Panc1 (cell line): ENCODE data around the gene CMKLR1. TPM values are rescaled to one million over a fixed set of nuclear protein-coding genes. Genes with fewer than 3 reads are reported as not detected.

Experiments
- ATAC-seq: fragments of 200-7000 bp; cut with Tn5 transposase; 2 replicates; pipeline ENCODE4 v1.9.1; 2020; ENCODE audit warnings: mild to moderate bottlenecking, moderate library complexity
- BruUV-seq: library from RNA; stranded (reverse); fragments of 400-500 nt; replicated peaks from 2 replicates; lab custom pipeline; 2021; lab: Mats Ljungman, UMichigan
- CTCF ChIA-PET: fragments of 300-600 bp; sonication (Branson Sonifier 250); formaldehyde crosslinking; loops from one replicate; lab custom pipeline; 2022; ENCODE audit warnings: antibody characterized with exemption; lab: Charles Lee
- POLR2A ChIA-PET: fragments of 300-600 bp; sonication (Branson Sonifier 250); formaldehyde crosslinking; loops from one replicate; lab custom pipeline; 2022; ENCODE audit warnings: antibody characterized with exemption; lab: Charles Lee
- DNase-seq: peaks from one replicate; pipeline ENCODE4 v3.0.0-alpha.2; 2010; ENCODE audit warnings: low read depth, low spot score
- H3K27ac ChIP-seq: 2 replicates; pipeline ENCODE4 v1.5.1; 2011; ENCODE audit warnings: mild to moderate bottlenecking, low read length, inconsistent platforms
- H3K27me3 ChIP-seq: fragments of 200-500 bp; sonication (Bioruptor generic); 2 replicates; pipeline ENCODE4 v1.6.0; 2014; ENCODE audit warnings: low read length, inconsistent platforms; ENCODE audit not compliant: control insufficient read depth, insufficient read depth
- H3K36me3 ChIP-seq: fragments of 200-500 bp; sonication (Bioruptor generic); 2 replicates; pipeline ENCODE4 v1.5.1; 2014; ENCODE audit warnings: inconsistent platforms, mild to moderate bottlenecking, low read length, moderate library complexity; ENCODE audit not compliant: control insufficient read depth, insufficient read depth
- H3K4me1 ChIP-seq: 2 replicates; pipeline ENCODE4 v1.5.1; 2011; ENCODE audit warnings: inconsistent platforms, mild to moderate bottlenecking, low read length, moderate library complexity; ENCODE audit not compliant: control insufficient read depth, insufficient read depth
- H3K4me3 ChIP-seq, 2 experiments: 2 replicates each; pipeline ENCODE4 v1.5.1; 2011 to 2012; ENCODE audit warnings: low read depth in 2 of 2, low read length in 2 of 2, mild to moderate bottlenecking in 2 of 2, inconsistent platforms in 1 of 2, moderate library complexity in 1 of 2
- H3K9me3 ChIP-seq: fragments of 200-500 bp; sonication (Bioruptor generic); 2 replicates; pipeline ENCODE4 v1.5.1; 2014; ENCODE audit warnings: low read depth, mild to moderate bottlenecking, inconsistent platforms, low read length, moderate library complexity; ENCODE audit not compliant: control insufficient read depth, insufficient read depth
- POLR2AphosphoS5 ChIP-seq: IDR thresholded peaks from 2 replicates; pipeline ENCODE4 v1.6.1; 2012; ENCODE audit warnings: mild to moderate bottlenecking, low read depth, low read length, moderate library complexity
- SIN3A ChIP-seq: IDR thresholded peaks from 2 replicates; pipeline ENCODE4 v1.6.1; 2012; ENCODE audit warnings: low read depth, mild to moderate bottlenecking, low read length, moderate library complexity, borderline replicate concordance; ENCODE audit not compliant: insufficient read depth
- TCF7L2 ChIP-seq: IDR thresholded peaks from 2 replicates; pipeline ENCODE4 v1.6.1; 2011; ENCODE audit warnings: mild to moderate bottlenecking, low read depth, low read length, inconsistent platforms
- in situ Hi-C: cut with HindIII; loops from 2 replicates; pipeline ENCODE4 v1.10.0; 2016; ENCODE audit warnings: low sequenced_read_pairs, low pct_unique_long_range_greater_than_20kb
- intact Hi-C: fragments of 100-400 bp; cut with micrococcal nuclease; formaldehyde crosslinking; loops from one replicate; pipeline ENCODE4 v1.10.0; 2022; ENCODE audit not compliant: unreplicated experiment
- total RNA-seq: library from RNA; stranded (reverse); gene quantifications from one replicate; pipeline ENCODE4 v1.2.1, GENCODE V29; 2021; ENCODE audit not compliant: unreplicated experiment
- TF ChIP-seq, protein P1 (sequence below), 2 experiments: IDR thresholded peaks; 2 replicates each; pipeline ENCODE4 v1.6.1; 2011 to 2012; ENCODE audit warnings: low read depth in 2 of 2, control low read depth in 1 of 2, low read length in 1 of 2, mild to moderate bottlenecking in 1 of 2, moderate library complexity in 1 of 2; ENCODE audit not compliant: insufficient read depth in 1 of 2
- TF ChIP-seq, protein P2 (sequence below): fragments of 450-650 bp; IDR thresholded peaks from 2 replicates; pipeline ENCODE4 v1.5.1; 2017; ENCODE audit warnings: mild to moderate bottlenecking

The CMKLR1 gene
- total RNA-seq, 1 experiment from 2014 or later, result 0.03 TPM

DNA sequence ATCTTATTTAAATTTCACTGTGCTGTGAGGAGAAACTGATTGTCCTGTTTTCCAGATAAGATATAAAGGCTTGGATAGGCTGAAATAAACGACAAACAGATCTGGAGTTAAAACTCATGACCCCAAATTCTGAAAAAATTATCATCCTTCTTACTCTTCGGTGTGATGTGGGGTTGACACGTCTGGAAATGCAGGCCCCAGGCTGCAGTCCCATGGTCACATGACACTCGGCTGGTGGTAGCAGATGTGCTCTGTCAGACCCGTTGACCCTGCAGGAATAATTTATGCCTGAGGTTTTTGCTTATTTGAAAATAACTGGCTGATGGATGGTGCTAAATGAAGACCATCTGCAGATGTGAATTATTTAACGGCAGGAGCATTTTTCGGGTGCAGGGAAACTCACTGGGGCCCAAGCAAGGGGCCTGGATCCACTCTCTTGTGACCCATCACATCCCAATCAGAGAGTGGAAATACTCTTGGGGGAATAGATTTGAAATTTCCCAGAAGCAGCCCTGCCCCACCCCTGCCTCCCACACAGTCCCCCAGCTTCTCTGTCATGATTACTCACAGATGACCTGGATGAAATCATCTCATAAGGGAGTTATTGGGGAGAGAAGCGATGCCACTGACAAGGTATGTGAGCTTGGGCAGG, 47.7 kb upstream of the CMKLR1 start:
- BruUV-seq, result no TSS peak
- H3K4me1 ChIP-seq, result no peaks in the 10 kb centered on the region
- TF ChIP-seq TCF7L2 (no peak), POLR2AphosphoS5 (no peak), SIN3A (no peak)
- TF ChIP-seq, protein P1, sequence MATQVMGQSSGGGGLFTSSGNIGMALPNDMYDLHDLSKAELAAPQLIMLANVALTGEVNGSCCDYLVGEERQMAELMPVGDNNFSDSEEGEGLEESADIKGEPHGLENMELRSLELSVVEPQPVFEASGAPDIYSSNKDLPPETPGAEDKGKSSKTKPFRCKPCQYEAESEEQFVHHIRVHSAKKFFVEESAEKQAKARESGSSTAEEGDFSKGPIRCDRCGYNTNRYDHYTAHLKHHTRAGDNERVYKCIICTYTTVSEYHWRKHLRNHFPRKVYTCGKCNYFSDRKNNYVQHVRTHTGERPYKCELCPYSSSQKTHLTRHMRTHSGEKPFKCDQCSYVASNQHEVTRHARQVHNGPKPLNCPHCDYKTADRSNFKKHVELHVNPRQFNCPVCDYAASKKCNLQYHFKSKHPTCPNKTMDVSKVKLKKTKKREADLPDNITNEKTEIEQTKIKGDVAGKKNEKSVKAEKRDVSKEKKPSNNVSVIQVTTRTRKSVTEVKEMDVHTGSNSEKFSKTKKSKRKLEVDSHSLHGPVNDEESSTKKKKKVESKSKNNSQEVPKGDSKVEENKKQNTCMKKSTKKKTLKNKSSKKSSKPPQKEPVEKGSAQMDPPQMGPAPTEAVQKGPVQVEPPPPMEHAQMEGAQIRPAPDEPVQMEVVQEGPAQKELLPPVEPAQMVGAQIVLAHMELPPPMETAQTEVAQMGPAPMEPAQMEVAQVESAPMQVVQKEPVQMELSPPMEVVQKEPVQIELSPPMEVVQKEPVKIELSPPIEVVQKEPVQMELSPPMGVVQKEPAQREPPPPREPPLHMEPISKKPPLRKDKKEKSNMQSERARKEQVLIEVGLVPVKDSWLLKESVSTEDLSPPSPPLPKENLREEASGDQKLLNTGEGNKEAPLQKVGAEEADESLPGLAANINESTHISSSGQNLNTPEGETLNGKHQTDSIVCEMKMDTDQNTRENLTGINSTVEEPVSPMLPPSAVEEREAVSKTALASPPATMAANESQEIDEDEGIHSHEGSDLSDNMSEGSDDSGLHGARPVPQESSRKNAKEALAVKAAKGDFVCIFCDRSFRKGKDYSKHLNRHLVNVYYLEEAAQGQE (IDR thresholded peaks at IDR 0.05; ENCODE audit: insufficient read depth in 1 of 2, low read depth in 2 of 2, low read length in 1 of 2), result no peak
- TF ChIP-seq, protein P2, sequence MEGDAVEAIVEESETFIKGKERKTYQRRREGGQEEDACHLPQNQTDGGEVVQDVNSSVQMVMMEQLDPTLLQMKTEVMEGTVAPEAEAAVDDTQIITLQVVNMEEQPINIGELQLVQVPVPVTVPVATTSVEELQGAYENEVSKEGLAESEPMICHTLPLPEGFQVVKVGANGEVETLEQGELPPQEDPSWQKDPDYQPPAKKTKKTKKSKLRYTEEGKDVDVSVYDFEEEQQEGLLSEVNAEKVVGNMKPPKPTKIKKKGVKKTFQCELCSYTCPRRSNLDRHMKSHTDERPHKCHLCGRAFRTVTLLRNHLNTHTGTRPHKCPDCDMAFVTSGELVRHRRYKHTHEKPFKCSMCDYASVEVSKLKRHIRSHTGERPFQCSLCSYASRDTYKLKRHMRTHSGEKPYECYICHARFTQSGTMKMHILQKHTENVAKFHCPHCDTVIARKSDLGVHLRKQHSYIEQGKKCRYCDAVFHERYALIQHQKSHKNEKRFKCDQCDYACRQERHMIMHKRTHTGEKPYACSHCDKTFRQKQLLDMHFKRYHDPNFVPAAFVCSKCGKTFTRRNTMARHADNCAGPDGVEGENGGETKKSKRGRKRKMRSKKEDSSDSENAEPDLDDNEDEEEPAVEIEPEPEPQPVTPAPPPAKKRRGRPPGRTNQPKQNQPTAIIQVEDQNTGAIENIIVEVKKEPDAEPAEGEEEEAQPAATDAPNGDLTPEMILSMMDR, result no peak
- ChIA-PET POLR2A (no interaction called here), CTCF (no interaction called here)
- H3K4me3 ChIP-seq, result no peak overlapping the region
- H3K27ac ChIP-seq, result no peak overlapping the region
- in situ Hi-C loops, result no loop called here
- DNase-seq (no peak), ATAC-seq (no peak)
- H3K27me3 ChIP-seq, result no peaks in the 10 kb centered on the region
- no peaks in the 10 kb centered on the region for H3K36me3 ChIP-seq
- intact Hi-C loops, result no loop called here
- no peaks in the 10 kb centered on the region for H3K9me3 ChIP-seq

DNA sequence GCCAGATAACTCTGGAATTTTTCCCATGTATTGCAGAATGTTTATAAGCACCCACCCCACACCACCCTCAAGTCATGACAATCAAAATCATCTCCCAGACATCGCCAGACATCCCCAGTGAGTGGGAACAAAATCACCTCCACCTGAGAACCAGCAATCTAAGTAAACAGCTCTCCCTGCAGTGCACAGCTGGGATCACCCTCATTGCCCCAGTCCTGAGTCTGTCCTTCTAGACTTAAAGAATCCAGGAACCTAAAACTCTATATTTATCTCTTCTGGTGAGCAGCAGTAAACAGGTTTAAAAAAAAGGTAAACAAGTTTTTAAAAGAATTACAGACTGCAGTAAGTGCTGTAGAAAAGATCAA, 43.3 kb upstream of the CMKLR1 start:
- ATAC-seq, result no peak
- no peak overlapping the region for H3K4me3 ChIP-seq
- no peak overlapping the region for H3K27ac ChIP-seq
- ChIA-PET POLR2A (no interaction called here), CTCF (no interaction called here)
- H3K4me1 ChIP-seq, result no peaks in the 10 kb centered on the region
- in situ Hi-C loops, result no loop called here
- intact Hi-C loops, result no loop called here
- no peaks in the 10 kb centered on the region for H3K27me3 ChIP-seq
- H3K36me3 ChIP-seq, result no peaks in the 10 kb centered on the region
- TF ChIP-seq, protein P2, result no peak
- TF ChIP-seq, protein P1 (IDR thresholded peaks at IDR 0.05; ENCODE audit: insufficient read depth in 1 of 2, low read depth in 2 of 2, low read length in 1 of 2), result no peak
- TF ChIP-seq POLR2AphosphoS5 (no peak), TCF7L2 (no peak), SIN3A (no peak)
- no peak for DNase-seq
- no TSS peak for BruUV-seq
- H3K9me3 ChIP-seq, result no peaks in the 10 kb centered on the region
